HEK293 (cell line): ENCODE data around the gene PANX3.

Experiments used
- CTCF ChIA-PET: fragments of 350-600 bp; formaldehyde crosslinking; extraction: SDS; loops from one replicate; lab custom pipeline; 2021; ENCODE audit warnings: antibody characterized with exemption; lab: Yijun Ruan, JAX
- POLR2A ChIA-PET: fragments of 300-600 bp; formaldehyde crosslinking; extraction: SDS; loops from one replicate; lab custom pipeline; 2020; ENCODE audit warnings: antibody characterized with exemption, inconsistent platforms; lab: Yijun Ruan, JAX
- H3K27ac ChIP-seq: fragments of 200-500 bp; sonication (Bioruptor generic); 2 replicates; pipeline ENCODE4 v1.5.1; 2014; ENCODE audit warnings: low read depth, low read length, control low read depth, inconsistent platforms; ENCODE audit errors: extremely low read depth
- H3K36me3 ChIP-seq, 2 experiments: fragments of 200-500 bp in 1 of 2; sonication (Bioruptor generic) in 1 of 2; 1 replicate in 1 of 2; 2 replicates in 1 of 2; pipeline ENCODE4 v1.5.1; 2014 to 2017; ENCODE audit warnings: inconsistent platforms in 2 of 2, low read length in 2 of 2; ENCODE audit not compliant: control insufficient read depth in 2 of 2, insufficient read depth in 1 of 2
- H3K4me1 ChIP-seq: fragments of 200-500 bp; sonication (Bioruptor generic); 2 replicates; pipeline ENCODE4 v1.5.1; 2014; ENCODE audit warnings: mild to moderate bottlenecking, low read length, inconsistent platforms; ENCODE audit not compliant: control insufficient read depth, insufficient read depth
- H3K4me3 ChIP-seq: 2 replicates; pipeline ENCODE4 v1.5.1; 2011; ENCODE audit warnings: low read depth, mild to moderate bottlenecking, control low read depth, low read length, moderate library complexity
- H3K9me3 ChIP-seq: fragments of 200-500 bp; sonication (Bioruptor generic); 2 replicates; pipeline ENCODE4 v1.5.1; 2014; ENCODE audit warnings: low read depth, low read length, inconsistent platforms; ENCODE audit not compliant: control insufficient read depth, insufficient read depth
- AEBP2 ChIP-seq: fragments of 450-650 bp; formaldehyde crosslinking; IDR thresholded peaks from 2 replicates; pipeline ENCODE4 v1.5.1; 2016; ENCODE audit warnings: missing biosample characterization, missing genetic modification characterization, borderline replicate concordance
- GLIS1 ChIP-seq: fragments of 450-650 bp; formaldehyde crosslinking; IDR thresholded peaks from 2 replicates; pipeline ENCODE4 v1.5.1; 2016; ENCODE audit warnings: missing biosample characterization, missing genetic modification characterization
- HIC1 ChIP-seq: fragments of 450-650 bp; formaldehyde crosslinking; IDR thresholded peaks from 2 replicates; pipeline ENCODE4 v1.5.1; 2016; ENCODE audit warnings: missing biosample characterization, missing genetic modification characterization
- PBX3 ChIP-seq: sonication (generic); formaldehyde crosslinking; IDR thresholded peaks from 2 replicates; pipeline ENCODE4 v1.8.1; 2022; ENCODE audit warnings: mild to moderate bottlenecking, moderate library complexity, missing genetic modification reagents
- RBAK ChIP-seq: fragments of 450-650 bp; formaldehyde crosslinking; IDR thresholded peaks from 2 replicates; pipeline ENCODE4 v1.5.1; 2016; ENCODE audit warnings: missing biosample characterization, missing genetic modification characterization
- SCRT1 ChIP-seq: fragments of 450-650 bp; formaldehyde crosslinking; IDR thresholded peaks from 2 replicates; pipeline ENCODE4 v1.5.1; 2016; ENCODE audit warnings: missing biosample characterization, missing genetic modification characterization, borderline replicate concordance
- SP3 ChIP-seq: fragments of 450-650 bp; formaldehyde crosslinking; IDR thresholded peaks from 2 replicates; pipeline ENCODE4 v1.5.1; 2016; ENCODE audit warnings: missing biosample characterization, missing genetic modification characterization
- ZNF146 ChIP-seq: fragments of 450-650 bp; formaldehyde crosslinking; IDR thresholded peaks from 2 replicates; pipeline ENCODE4 v1.5.1; 2016; ENCODE audit warnings: missing biosample characterization, missing genetic modification characterization
- ZNF157 ChIP-seq: fragments of 450-650 bp; formaldehyde crosslinking; IDR thresholded peaks from 2 replicates; pipeline ENCODE4 v1.5.1; 2016; ENCODE audit warnings: missing biosample characterization, missing genetic modification characterization
- ZNF211 ChIP-seq: fragments of 450-650 bp; formaldehyde crosslinking; IDR thresholded peaks from 2 replicates; pipeline ENCODE4 v1.5.1; 2016; ENCODE audit warnings: low read depth, missing biosample characterization, missing genetic modification characterization
- ZNF302 ChIP-seq: fragments of 450-650 bp; formaldehyde crosslinking; IDR thresholded peaks from 2 replicates; pipeline ENCODE4 v1.5.1; 2016; ENCODE audit warnings: missing biosample characterization, missing genetic modification characterization, low read depth
- ZNF354C ChIP-seq: fragments of 450-650 bp; formaldehyde crosslinking; IDR thresholded peaks from 2 replicates; pipeline ENCODE4 v1.5.1; 2016; ENCODE audit warnings: missing biosample characterization, missing genetic modification characterization, low read depth, borderline replicate concordance
- ZNF423 ChIP-seq: fragments of 450-650 bp; formaldehyde crosslinking; IDR thresholded peaks from 2 replicates; pipeline ENCODE4 v1.5.1; 2016; ENCODE audit warnings: missing biosample characterization, missing genetic modification characterization
- ZNF518A ChIP-seq: fragments of 450-650 bp; formaldehyde crosslinking; conservative IDR thresholded peaks from 2 replicates; pipeline ENCODE4 v1.5.1; 2016; ENCODE audit warnings: low read depth, missing biosample characterization, missing genetic modification characterization
- ZNF560 ChIP-seq: fragments of 450-650 bp; formaldehyde crosslinking; IDR thresholded peaks from 2 replicates; pipeline ENCODE4 v1.5.1; 2017; ENCODE audit warnings: missing biosample characterization, missing genetic modification characterization, borderline replicate concordance
- ZNF561 ChIP-seq: fragments of 450-650 bp; IDR thresholded peaks from 2 replicates; pipeline ENCODE4 v1.5.1; 2018; ENCODE audit warnings: missing biosample characterization, missing genetic modification characterization, borderline replicate concordance
- ZNF629 ChIP-seq: fragments of 450-650 bp; formaldehyde crosslinking; IDR thresholded peaks from 2 replicates; pipeline ENCODE4 v1.5.1; 2017; ENCODE audit warnings: missing biosample characterization, missing genetic modification characterization
- ZNF776 ChIP-seq: fragments of 450-650 bp; formaldehyde crosslinking; IDR thresholded peaks from 2 replicates; pipeline ENCODE4 v1.5.0; 2017; ENCODE audit warnings: missing biosample characterization, missing genetic modification characterization, borderline replicate concordance
- ZXDB ChIP-seq: fragments of 450-650 bp; formaldehyde crosslinking; IDR thresholded peaks from 2 replicates; pipeline ENCODE4 v1.5.1; 2016; ENCODE audit warnings: missing biosample characterization, missing genetic modification characterization

PANX3 gene

GRCh38 chr11:124577716-124578427 is 33.4 kb upstream of the PANX3 start:
- Histone ChIP-seq H3K36me3 (no peaks in the 10 kb centered on the region), H3K9me3 (no peaks in the 10 kb centered on the region), H3K27ac (no peak overlapping the region), H3K4me1 (no peaks in the 10 kb centered on the region), H3K4me3 (no peak overlapping the region)
- POLR2A ChIA-PET = no interaction called here
- TF ChIP-seq HIC1 (tag by site-specific recombination) = no peak
- no peak for TF ChIP-seq ZNF157 (tag by site-specific recombination)
- TF ChIP-seq ZNF146 = no peak
- no peak for TF ChIP-seq ZNF354C
- TF ChIP-seq ZXDB (tag by site-specific recombination) = no peak
- CTCF ChIA-PET = interaction anchor here (0.6 to 1.3 kb wide), 5 partner anchors 66 to 509 kb away, joined by 3 to 7 read pairs (median 4); no protein-coding TSS in a partner anchor

GRCh38 chr11:124578761-124579160 is 32.5 kb upstream of the PANX3 start:
- no peak overlapping the region for H3K4me3 ChIP-seq
- no peaks in the 10 kb centered on the region for H3K9me3 ChIP-seq
- no peak for TF ChIP-seq ZNF423 (tag by site-specific recombination)
- TF ChIP-seq PBX3 = no peak
- TF ChIP-seq RBAK = no peak
- no peak for TF ChIP-seq SP3
- no peak for TF ChIP-seq ZNF561 (tag by site-specific recombination)
- no peak for TF ChIP-seq ZNF776 (tag by site-specific recombination)
- no peak for TF ChIP-seq AEBP2 (tag by site-specific recombination)
- TF ChIP-seq ZNF302 (tag by site-specific recombination) = no peak
- no peak for TF ChIP-seq ZNF629 (tag by site-specific recombination)
- no peak for TF ChIP-seq ZNF560 (tag by site-specific recombination)
- no peak for TF ChIP-seq GLIS1 (tag by site-specific recombination)
- TF ChIP-seq ZNF211 (tag by site-specific recombination) = no peak
- TF ChIP-seq, all 188 proteins: peak for 0
- Histone ChIP-seq H3K4me1 (no peaks in the 10 kb centered on the region), H3K36me3 (no peaks in the 10 kb centered on the region), H3K27ac (no peak overlapping the region)
- CTCF ChIA-PET = interaction anchor here (1.3 kb wide), 1 partner anchor 509 kb away, joined by 7 read pairs; no protein-coding TSS in a partner anchor
- POLR2A ChIA-PET = no interaction called here

- CTCF ChIA-PET = interaction anchor here (0.5 to 1.3 kb wide), 3 partner anchors 21 to 179 kb away, joined by 3 to 5 read pairs (median 3); no protein-coding TSS in a partner anchor
- no peak for TF ChIP-seq SCRT1 (tag by site-specific recombination)
- TF ChIP-seq ZNF518A (tag by site-specific recombination) = no peak
Observed at GRCh38 chr11:124581817-124582216, 29.4 kb upstream of the PANX3 start.

More at GRCh38 chr11:124581817-124582216, 29.4 kb upstream of the PANX3 start:
- POLR2A ChIA-PET = no interaction called here
- Histone ChIP-seq H3K4me1 (no peaks in the 10 kb centered on the region), H3K27ac (no peak overlapping the region), H3K9me3 (no peaks in the 10 kb centered on the region), H3K36me3 (no peaks in the 10 kb centered on the region), H3K4me3 (no peak overlapping the region)
